NCI-H2227 treated with DMSO at 0.1 percent for 48 hours (cell line): ENCODE results near the gene ADGB.
"Not testable (repeated sequence)": the region's sequence is repeated elsewhere in the genome, so short reads cannot be mapped to it uniquely, and the experiment has no call there.

Experiments
- DNase-seq: peaks from one replicate; lab custom pipeline; 2025; lab: John Stamatoyannopoulos, UW

The ADGB gene

GRCh38 chr6:146819596-146820320 is 221.0 kb downstream of the ADGB start:
- DNase-seq: no peak

DNA sequence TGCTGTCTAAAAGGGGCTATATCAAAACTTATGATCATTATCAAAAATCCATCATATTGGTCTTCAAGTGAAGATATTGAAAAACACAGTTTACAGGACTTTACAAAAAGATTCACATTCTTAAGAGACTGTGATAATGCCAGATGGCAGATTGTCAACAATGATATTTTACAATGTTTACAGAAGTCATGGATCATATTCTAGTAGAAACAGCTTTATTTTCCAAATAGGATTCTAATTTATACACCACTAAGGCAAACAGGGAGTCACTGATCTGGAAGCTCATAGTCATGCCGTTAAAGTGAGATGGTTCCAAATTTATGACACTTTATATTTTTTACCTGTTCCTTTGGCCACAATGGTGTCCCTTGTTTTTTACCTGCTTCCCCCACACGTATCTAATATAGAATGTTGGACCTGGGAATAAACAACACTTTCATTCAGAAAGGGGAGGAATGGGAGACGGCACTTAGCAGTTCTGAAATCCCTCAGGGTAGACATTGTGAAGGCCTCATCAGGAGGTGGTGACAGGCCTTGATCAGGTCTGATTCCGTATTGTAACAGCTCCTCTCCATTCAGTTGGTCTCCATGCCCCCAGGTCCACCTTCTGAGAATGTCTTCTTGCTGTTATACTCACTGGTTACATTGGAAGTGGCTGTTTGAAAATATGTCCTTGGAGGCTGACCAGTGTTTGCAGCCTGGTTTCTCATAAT is 228.6 kb downstream of the ADGB start:
- DNase-seq: no peak

DNA sequence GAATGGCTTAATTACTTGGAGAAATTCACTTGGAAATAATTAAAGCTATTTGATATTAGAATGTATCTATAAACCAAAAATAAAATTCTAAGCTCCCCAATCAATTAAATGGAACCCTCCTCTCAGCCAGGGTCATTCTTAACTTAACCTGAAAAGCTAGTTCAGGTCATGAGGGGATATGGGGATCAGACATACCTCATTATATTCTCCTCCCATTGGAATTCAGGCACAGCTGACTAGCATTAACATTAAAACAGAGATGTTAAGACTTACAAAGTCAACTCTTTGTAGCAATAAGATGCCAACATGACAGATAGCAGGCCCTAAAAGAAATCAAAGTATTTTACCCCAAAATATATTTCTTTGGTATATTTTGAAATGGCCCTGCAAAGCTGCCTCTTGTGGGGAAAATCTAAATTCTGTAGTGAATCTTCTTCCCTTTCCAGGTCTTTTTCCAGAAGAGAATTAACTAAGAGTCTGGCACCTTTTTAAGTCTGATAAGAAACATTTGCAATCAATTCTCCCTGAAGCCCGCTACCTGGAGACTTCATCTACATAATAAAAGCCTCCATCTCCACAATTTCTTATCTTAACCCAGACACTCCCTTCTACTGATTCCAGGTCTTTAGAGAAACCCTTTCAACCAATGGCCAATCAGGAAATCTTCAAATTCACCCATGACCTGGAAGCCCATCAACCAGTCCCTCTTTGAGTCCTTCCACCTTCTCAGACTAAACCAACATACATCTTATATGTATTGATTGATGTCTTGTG is 231.2 kb downstream of the ADGB start:
- DNase-seq: no peak

- DNase-seq: no peak
Observed at GRCh38 chr6:146833157-146833556, 234.4 kb downstream of the ADGB start.

DNA sequence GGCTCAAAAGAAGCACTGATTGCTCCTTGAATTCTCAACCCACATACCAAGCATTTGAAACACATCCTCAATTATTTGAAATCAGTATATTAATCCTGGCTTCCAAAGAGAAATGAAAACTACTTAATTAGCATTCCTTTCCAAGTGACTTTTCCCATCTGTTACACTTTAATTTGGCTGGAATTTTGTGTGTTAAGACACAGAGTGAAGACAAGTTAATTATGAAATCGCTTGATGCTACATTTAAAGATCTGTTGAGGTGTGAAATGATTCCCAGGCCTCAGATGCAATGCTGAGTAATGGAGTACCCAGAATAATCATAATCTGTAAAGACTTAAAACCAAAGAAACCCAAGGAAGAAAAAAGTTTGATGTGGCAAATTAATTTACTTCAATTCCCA is 241.4 kb downstream of the ADGB start:
- no peak for DNase-seq

DNA sequence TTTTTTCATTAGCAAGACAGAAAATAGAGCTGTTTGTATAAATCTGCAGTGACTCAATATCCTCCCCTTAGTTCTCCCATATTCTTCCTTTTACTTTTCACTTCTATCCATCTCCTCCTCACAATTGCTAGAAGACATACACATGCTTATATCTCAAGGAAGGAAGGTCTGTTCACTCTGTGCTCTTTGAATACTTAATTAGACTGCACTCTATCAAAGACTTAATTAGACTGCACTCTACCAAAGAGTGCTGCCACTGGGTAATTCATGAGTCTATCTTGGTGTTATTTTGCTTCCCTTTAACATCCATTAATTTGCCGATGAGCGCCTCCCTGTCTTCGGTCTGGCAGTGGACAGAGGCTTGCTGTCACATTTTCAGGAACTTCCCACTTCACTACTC is 241.9 kb downstream of the ADGB start:
- DNase-seq: no peak

DNA sequence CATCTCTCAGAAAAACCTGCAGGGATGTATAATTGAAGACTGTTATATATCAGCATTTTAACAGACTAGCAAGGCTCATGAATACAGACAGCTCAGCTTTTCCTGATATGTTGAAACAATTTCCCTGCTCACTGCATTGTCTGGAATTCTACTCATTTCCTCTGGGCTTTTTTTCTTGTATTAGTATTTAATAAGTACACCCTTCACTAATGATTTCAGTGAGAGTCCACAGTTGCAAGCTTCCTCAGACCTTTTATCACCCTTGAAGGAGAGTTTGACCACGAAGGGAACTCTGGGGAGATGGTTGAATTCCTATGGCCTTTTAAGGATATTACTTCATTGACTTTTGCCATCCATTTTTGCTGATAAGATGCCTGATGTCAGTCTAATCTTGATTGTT is 248.7 kb downstream of the ADGB start:
- no peak for DNase-seq

DNA sequence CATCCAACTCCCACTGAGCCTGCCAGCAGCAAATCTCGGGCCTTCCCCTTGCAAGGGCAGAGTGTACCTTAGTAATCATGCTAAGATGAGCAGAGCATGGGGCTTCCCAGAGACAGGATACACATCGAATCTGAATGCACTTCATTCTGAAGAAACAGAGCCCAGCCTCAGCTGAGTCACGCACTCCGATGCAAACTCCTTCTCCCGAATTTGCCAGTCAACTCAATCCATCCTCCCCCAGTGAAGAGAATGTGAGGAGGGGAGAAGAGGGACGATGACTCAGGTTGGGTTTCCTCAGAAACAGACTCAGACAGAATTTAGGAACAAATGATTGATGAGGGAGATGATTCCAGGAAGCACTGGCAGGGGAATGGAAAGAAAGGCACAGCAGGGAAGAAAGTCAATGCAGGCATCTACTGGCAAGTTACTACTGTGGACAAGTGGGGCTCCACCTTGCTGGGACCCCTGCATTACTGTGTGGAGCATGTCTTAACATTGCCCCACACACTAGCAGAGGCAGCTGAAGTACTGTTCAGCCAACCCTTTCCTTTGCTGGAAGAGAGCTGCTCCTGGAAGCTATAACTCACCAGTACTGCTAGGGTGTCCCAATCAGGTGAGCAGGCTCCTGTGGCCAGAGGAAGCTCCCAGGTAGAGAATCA is 251.6 kb downstream of the ADGB start:
- DNase-seq: no peak

DNA sequence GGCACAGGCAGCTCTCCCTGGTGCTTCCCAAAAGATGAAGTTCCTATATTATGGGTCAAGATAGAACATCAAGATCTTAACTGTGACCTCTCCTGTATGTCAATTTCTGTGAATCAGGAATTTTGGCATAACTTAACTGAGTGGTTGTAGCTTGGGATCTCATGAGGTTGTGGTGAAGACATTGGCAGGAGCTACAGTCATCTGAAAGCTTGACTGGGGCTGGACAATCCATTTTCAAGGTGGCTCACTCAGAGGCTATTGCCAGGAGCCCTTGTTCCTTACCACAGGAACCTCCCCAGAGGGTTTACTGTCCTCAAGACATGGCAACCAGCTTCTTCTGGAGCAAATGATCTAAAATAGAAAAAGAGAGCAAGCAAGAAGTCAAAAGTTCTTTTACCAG is 252.2 kb downstream of the ADGB start:
- no peak for DNase-seq

GRCh38 chr6:146851837-146852236 is 253.1 kb downstream of the ADGB start:
- no peak for DNase-seq

- not testable (repeated sequence) for DNase-seq
Observed at GRCh38 chr6:146854521-146855255, 255.9 kb downstream of the ADGB start.

GRCh38 chr6:146855889-146856288 is 257.1 kb downstream of the ADGB start:
- no peak for DNase-seq

DNA sequence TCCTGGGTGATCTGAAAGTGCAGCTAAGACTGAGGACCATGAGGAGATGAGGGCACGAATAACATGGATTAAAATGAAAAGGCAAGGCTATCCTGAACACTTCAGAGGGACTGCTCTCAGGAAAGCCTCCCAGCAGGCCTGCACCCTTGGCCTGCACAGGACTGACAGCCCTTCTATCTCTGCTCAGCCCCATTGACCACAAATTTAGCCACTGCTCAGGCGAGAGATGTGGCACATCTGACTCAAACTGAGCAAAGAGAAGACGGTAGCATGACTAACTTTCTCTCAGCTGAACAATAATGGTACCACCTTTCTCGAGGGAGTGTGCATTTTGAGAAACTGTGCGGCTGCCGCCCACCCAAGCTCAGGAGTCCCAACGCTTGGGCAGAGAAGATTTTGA is 257.5 kb downstream of the ADGB start:
- no peak for DNase-seq

- peak; percentile 75 for DNase-seq
Observed at GRCh38 chr6:146857180-146857979, 258.6 kb downstream of the ADGB start.

DNA sequence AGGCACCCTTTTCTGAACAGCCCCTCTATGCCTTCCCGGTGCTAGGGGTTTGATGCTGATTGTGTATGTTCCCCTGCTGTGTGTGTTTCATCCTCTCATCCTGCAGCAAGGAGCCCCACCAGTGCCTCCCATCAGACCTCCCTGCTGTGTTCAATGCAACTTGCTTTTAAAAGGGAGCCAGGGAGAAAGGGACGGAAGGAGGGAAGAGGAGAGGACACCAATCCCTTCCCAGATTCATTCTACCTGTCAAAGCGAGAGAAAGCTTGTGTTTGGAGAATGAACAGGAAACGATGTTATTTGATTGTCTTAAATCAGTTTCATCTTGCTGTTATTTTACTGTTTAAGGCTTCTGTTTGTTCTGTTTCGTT is 259.2 kb downstream of the ADGB start:
- DNase-seq: peak; percentile 49

- DNase-seq: no peak
Observed at GRCh38 chr6:146859206-146859605, 260.4 kb downstream of the ADGB start.

DNA sequence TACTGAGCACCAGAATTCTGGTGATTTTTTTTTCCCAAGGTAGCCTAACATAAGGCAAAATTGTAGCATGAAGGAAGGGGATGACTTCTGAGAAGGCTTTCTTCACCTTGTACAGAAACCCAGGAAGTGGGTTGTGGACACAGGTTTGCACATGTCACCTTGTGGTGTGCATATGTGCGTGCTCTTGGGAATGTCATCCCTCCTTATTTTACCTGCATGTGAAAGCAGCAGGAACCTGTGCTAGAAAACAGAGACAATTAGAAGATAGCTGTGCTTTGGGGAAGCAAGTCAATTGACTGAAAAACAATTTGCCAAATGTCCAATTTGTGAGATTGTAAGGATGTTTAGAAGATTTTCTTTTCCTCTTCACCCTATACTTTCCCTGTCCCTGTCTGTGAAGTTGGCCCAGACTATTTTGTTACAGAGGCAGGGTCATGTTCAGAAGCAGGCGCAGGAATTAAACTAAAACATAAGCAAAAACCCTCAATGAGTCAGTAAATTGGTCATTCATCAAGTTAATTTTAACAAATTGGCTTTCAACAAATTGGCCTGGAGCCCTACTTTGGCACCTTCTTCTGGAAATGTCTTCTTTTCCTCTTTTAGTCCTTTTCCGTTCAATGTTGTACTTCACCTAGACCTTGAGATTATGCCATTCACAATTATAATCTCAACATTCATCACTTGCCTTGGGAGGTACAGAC is 261.2 kb downstream of the ADGB start:
- DNase-seq: no peak

DNA sequence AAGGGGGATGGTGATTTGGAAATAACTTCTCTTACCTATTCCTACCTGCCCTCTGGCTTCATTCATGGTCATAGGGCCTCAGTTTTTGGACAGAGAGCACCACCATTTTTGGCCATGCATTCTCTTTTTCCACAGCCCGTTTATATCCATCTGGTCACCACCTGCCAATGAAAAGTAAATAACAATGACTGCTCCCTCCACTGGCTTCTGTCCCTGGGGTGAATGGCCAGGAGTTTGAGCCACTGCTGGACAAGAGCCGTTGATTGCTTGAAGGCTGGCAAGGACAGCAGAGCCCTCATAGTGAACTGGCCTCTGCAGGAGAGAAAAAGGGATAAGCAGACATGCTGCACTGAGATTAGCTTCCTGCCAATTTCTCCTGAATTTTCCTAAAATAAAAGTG is 261.8 kb downstream of the ADGB start:
- DNase-seq: no peak

GRCh38 chr6:146861029-146861563 is 262.3 kb downstream of the ADGB start:
- DNase-seq: no peak

GRCh38 chr6:146861716-146862115 is 262.9 kb downstream of the ADGB start:
- no peak for DNase-seq
